Lung (tissue), 12 donors: ENCODE data around the gene MME. TPM values are rescaled to one million over a fixed set of nuclear protein-coding genes. Genes with fewer than 3 reads are reported as not detected.

Experiments used
- ATAC-seq: fragments of 200-7000 bp; cut with Tn5 transposase; one replicate; pipeline ENCODE4 v1.9.1; 2020; ENCODE audit warnings: moderate number of reproducible peaks; ENCODE audit not compliant: insufficient read depth, low FRiP score
- DNase-seq, 3 donors: peaks; one replicate each; pipeline ENCODE4 v3.0.0-alpha.2; 2013 to 2017
- H3K27ac ChIP-seq, 2 donors: one replicate each; pipeline ENCODE4 v1.5.1; 2013; ENCODE audit warnings: mild to moderate bottlenecking in 2 of 2, moderate library complexity in 2 of 2, control low read depth in 1 of 2, inconsistent platforms in 1 of 2, low read depth in 1 of 2, low read length in 1 of 2
- H3K27me3 ChIP-seq, 3 donors: one replicate each; pipeline ENCODE4 v1.5.1; 2013; ENCODE audit warnings: low read length in 2 of 3; ENCODE audit not compliant: control insufficient read depth in 3 of 3, insufficient read depth in 3 of 3
- H3K36me3 ChIP-seq, 4 donors: one replicate each; pipeline ENCODE4 v1.5.1; 2013; ENCODE audit warnings: low read length in 4 of 4, mild to moderate bottlenecking in 1 of 4, moderate library complexity in 1 of 4; ENCODE audit not compliant: control insufficient read depth in 4 of 4, insufficient read depth in 4 of 4
- H3K4me1 ChIP-seq, 5 donors: one replicate each; pipeline ENCODE4 v1.5.1; 2013; ENCODE audit warnings: low read length in 5 of 5, mild to moderate bottlenecking in 2 of 5, moderate library complexity in 1 of 5; ENCODE audit not compliant: control insufficient read depth in 5 of 5, insufficient read depth in 5 of 5
- H3K4me3 ChIP-seq: one replicate; pipeline ENCODE4 v1.5.1; 2013; ENCODE audit warnings: mild to moderate bottlenecking, control low read depth, moderate library complexity
- H3K9ac ChIP-seq, 2 donors: one replicate each; pipeline ENCODE4 v1.5.1; 2013; ENCODE audit warnings: low read length in 2 of 2, control low read depth in 1 of 2; ENCODE audit not compliant: insufficient read depth in 1 of 2
- H3K9me3 ChIP-seq, 4 donors: one replicate each; pipeline ENCODE4 v1.5.1; 2013; ENCODE audit warnings: low read length in 3 of 4, mild to moderate bottlenecking in 1 of 4, moderate library complexity in 1 of 4; ENCODE audit not compliant: control insufficient read depth in 4 of 4, insufficient read depth in 3 of 4
- CTCF ChIP-seq: IDR thresholded peaks from 2 replicates; pipeline ENCODE4 v1.5.1; 2012; ENCODE audit warnings: mild to moderate bottlenecking; ENCODE audit errors: control extremely low read depth, extremely low read depth
- whole genome bisulfite sequencing, 2 donors: extraction: QIAGEN DNeasy Blood & Tissue Kit; methylation state at CpG; one replicate each; pipeline ENCODE4 v1.1.7; 2013; 5-methylcytosine and 5-hydroxymethylcytosine counted together
- polyA plus RNA-seq, 2 donors: library from polyadenylated mRNA; stranded (reverse); fragments of 200-250 nt; gene quantifications; one replicate each; pipeline ENCODE4 v1.2.1, GENCODE V29; 2013
- total RNA-seq, 2 donors: library from RNA; depleted of rRNA in 1 of 2; stranded (reverse); fragments of >200 nt in 1 of 2; gene quantifications; one replicate each; pipeline ENCODE4 v1.2.1, GENCODE V29; 2014 to 2021
- donor health status: control.
- donor health status: control.
- donor health status: Bipolar disorder and iron deficiency.
- donor health status: healthy.
- donor health status: DM: yes; HTN: yes; CAD: no.

MME gene
- total and polyA plus RNA-seq, 4 donors, result 7.9 to 41.0 (median 9.2) TPM

GRCh38 chr3:155078711-155079467 lies 1.2 kb upstream of the MME start:
- Histone ChIP-seq H3K9ac (peak overlapping the region in 1 of 2 donors; percentile 76), H3K27ac (no peak overlapping the region), H3K9me3 (peaks cover 0 to 1% (median 0%) of the 10 kb centered on the region in 4 donors), H3K36me3 (no peaks in the 10 kb centered on the region), H3K4me3 (no peak overlapping the region), H3K4me1 (peaks cover 0 to 4% (median 0%) of the 10 kb centered on the region in 5 donors), H3K27me3 (peaks cover 0 to 18% (median 3%) of the 10 kb centered on the region in 3 donors)
- DNase-seq (peak in 2 of 3 donors; percentile 36 to 48), ATAC-seq (no peak)
- no peak for TF ChIP-seq CTCF
- 3 to 7% methylated on average over 18 of the region's 18 CpGs for WGBS, 2 donors

DNA sequence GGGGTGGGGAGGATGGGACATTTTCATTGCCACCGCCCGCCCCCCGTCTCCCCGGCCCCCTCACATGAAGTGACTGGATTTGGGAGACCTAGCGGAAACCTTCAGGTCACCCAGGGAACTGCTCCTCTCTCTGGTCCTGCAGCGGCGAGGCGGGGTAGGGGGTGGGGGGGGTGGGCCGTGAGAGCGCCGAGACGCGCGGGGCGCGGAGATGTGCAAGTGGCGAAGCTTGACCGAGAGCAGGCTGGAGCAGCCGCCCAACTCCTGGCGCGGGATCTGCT lies 712 bp upstream of the MME start:
- 2 to 3% methylated on average over 15 to 21 of the region's 21 CpGs for WGBS, 2 donors
- peaks cover 0 to 18% (median 3%) of the 10 kb centered on the region in 3 donors for H3K27me3 ChIP-seq
- H3K4me3 ChIP-seq, result peak overlapping the region; percentile 30
- H3K27ac ChIP-seq, result no peak overlapping the region
- DNase-seq (peak; percentile 45 to 58 (median 47)), ATAC-seq (peak; percentile 21)
- H3K9me3 ChIP-seq, result peaks cover 0 to 1% (median 0%) of the 10 kb centered on the region in 4 donors
- TF ChIP-seq CTCF, result no peak
- H3K36me3 ChIP-seq, result no peaks in the 10 kb centered on the region
- H3K9ac ChIP-seq, result peak overlapping the region in 1 of 2 donors; percentile 76
- H3K4me1 ChIP-seq, result peaks cover 0 to 4% (median 0%) of the 10 kb centered on the region in 5 donors

DNA sequence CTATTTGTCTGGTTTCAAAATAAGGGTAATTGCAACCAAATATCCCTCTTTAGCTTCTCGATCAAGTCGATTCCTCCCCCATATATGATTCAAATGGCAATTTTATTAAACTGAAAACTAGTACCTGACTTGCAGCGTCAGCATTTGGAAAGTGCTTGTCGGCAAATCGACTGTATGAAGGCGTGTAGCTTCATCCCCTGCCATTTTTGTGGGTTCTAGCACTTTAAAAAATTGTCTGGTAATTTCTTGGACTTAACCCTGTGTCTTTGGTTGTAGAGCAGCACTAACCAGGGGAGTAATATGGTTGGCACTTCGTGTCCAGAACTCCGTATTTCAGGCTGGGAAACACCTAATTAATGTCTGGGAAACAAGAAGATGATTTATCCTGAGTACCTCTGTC lies 573 bp downstream of the MME start:
- H3K27me3 ChIP-seq, result peaks cover 0 to 18% (median 3%) of the 10 kb centered on the region in 3 donors
- no peak overlapping the region for H3K4me3 ChIP-seq
- no peak overlapping the region for H3K27ac ChIP-seq
- no peak for TF ChIP-seq CTCF
- ATAC-seq (no peak), DNase-seq (peak in 2 of 3 donors; percentile 33 to 42)
- H3K9me3 ChIP-seq, result peaks cover 0 to 3% (median 0%) of the 10 kb centered on the region in 4 donors
- no peaks in the 10 kb centered on the region for H3K36me3 ChIP-seq
- peaks cover 0 to 4% (median 0%) of the 10 kb centered on the region in 5 donors for H3K4me1 ChIP-seq
- 38 to 59% methylated on average over 8 of the region's 8 CpGs for WGBS, 2 donors
- peak overlapping the region in 1 of 2 donors; percentile 51 for H3K9ac ChIP-seq
